GM21515 (cell line): ENCODE data around the gene APOL6.
"Not testable (repeated sequence)": the region's sequence is repeated elsewhere in the genome, so short reads cannot be mapped to it uniquely, and the experiment has no call there.

Experiments used
- ATAC-seq: cut with Tn5 transposase; IDR thresholded peaks from one replicate; pipeline ENCODE4 v1.9.1; 2021; ENCODE audit not compliant: unreplicated experiment

The APOL6 gene

GRCh38 chr22:35634943-35635540 is 13.2 kb upstream of the APOL6 start:
- no peak for ATAC-seq

DNA sequence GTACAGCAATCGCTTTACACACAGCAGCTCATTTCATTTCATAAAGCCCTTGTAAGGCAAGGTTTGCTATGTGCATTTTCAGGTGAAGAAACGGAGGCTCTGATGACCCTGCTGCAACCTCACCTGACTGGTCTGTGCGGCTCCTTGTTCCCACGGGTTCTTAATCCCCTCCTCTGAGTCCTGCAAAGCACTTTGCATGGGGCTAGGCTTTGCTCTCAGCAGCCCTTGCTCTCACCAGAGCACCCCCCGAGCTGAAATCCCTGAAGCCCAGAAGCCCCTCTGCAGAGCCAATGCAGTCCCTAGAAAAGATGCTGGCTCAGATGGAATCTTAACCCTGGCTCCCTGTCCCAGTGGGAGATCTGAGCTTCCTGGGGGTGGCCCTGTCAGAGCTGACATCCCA is 11.0 kb upstream of the APOL6 start:
- no peak for ATAC-seq

DNA sequence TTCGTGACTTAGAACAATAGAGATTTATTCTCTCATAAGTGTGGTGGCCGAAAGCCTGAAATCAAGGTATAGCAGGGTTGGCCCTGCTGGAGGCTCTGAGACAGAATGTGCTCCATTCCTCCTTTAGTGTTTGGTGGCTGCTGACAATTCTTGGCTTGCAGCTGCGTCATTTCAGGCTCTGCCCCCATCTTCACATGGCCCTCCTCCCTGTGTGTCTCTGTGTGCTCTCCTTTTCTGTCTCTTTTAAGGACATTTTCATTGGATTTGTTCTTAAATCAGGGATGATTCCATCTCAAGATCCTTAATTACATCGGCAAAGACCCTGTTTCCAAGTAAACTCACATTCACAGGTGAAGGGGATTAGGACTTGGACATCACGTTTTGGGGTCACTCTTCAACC is 10.2 kb upstream of the APOL6 start:
- no peak for ATAC-seq

- ATAC-seq, result no peak
Measured at GRCh38 chr22:35638410-35638809, 9.8 kb upstream of the APOL6 start.

- ATAC-seq, result no peak
Measured at GRCh38 chr22:35641494-35642120, 6.6 kb upstream of the APOL6 start.

DNA sequence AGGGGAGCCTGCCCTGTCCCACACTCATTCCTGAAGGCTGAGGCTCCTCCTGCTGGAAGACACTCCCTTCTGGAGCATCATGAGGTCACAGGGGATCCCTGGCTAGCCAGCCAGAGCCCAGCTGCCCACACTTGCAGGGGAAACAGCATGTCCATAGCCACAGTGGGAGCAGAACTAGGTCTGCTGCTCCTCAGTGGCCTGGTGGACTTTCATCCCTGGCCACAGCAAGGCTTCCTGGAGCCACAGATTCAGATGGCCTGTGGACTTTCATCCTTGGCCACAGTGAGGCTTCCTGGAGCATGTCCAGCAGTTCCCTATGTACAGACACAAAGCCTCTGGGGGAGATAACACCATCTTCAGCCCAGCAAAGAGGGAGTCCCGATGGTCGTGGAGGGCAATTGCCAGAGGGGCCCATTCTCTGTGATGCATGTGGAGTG is 5.9 kb upstream of the APOL6 start:
- ATAC-seq, result no peak

GRCh38 chr22:35643991-35644390 is 4.3 kb upstream of the APOL6 start:
- no peak for ATAC-seq

GRCh38 chr22:35645646-35646045 is 2.6 kb upstream of the APOL6 start:
- ATAC-seq, result no peak

GRCh38 chr22:35649026-35649553 is 844 bp downstream of the APOL6 start:
- ATAC-seq, result no peak

GRCh38 chr22:35649636-35650250 is 1.5 kb downstream of the APOL6 start:
- ATAC-seq, result no peak

DNA sequence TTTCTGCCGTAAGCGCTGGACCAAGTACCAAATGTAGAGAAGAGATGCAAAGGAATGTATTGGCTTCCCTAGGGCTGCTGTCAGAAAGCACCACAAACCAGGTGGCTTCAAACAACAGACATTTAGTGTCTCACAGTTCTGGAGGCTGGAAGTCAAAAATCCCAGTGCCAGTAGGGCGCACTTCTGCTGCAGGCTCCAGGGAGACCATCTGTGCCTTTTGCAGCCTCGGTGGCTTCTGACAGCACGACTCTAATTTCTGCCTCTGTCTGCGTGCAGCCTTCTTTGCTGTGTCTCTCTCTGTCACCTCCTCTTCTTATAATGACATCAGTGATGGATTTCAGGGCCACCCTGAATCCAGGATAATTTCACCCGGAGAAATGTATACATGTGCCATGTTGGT is 2.8 kb downstream of the APOL6 start:
- ATAC-seq, result no peak

DNA sequence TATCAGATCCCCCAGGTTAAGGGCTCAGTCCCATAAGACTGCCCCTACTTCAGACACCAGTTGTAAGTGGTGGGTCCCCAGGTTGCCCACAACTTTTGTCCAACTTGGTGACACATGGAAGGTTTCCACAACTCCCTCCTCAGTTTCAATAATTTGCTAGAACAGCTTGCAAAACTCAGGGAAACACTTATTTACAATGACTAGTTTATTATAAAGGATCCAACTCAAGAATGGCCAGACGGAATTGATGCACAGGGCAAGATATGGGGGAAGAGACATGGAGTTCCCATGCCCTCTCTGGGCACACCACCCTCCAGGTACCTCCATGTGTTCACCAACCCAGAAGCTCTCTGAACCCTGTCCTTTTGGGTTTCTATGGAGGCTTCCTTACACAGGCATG is 5.6 kb downstream of the APOL6 start:
- ATAC-seq, result no peak

GRCh38 chr22:35656284-35656752 is 8.1 kb downstream of the APOL6 start:
- no peak for ATAC-seq

GRCh38 chr22:35657571-35658312 is 9.5 kb downstream of the APOL6 start:
- ATAC-seq, result no peak

DNA sequence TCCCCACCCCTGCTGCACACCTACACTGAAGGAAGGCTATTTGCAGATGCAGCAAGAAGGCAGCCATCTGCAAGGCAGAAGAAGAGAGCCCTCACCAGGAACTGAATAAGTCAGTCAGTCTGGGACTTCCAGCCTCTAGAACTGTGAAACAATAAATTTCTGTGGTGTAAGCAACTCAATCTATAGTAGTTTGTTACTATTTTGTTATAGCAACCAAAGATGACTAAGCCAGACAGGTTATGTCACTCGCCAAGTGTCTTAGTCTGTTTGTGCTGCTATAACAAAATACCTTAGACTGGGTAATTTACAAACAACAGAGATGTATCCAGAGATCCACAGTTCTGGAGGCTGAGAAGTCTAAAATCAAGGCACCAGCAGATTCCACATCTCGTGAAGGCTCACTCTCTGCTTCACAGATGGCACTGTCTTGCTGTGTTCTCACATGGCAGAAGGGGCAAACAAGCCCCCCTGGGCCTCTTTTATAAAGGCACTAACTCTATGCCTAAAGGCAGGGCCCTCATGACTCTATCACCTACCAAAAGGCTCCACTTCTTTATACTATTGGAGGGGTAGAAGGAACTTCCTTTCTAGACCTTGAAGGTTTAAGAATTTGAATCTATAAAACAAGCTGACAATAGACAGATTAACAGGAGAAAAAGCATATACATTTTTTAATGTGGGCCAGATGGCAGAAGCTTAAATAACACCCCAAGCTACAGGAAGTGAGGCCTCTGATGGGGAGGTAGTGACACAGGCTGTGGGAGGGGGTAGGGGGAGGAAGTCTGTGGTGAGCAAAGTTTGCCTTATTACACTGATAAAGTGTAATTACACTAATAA is 12.3 kb downstream of the APOL6 start:
- no peak for ATAC-seq

DNA sequence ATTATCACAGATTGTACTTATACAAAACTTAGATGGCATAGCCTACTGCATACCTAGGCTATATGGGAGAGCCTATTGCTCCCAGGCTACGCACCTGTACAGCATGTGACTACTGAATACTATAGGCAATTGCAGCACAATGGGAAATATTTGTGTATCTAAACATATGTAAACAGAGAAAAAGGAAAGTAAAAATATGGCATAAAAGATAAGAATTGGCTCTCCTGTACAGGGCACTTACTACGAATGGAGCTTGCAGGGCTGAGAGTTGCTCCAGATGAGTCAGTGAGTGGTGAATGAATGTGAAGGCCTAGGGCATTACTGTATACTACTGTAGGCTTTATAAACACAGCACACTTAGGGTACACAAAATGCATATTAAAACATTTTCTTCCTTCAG is 13.2 kb downstream of the APOL6 start:
- ATAC-seq, result no peak

DNA sequence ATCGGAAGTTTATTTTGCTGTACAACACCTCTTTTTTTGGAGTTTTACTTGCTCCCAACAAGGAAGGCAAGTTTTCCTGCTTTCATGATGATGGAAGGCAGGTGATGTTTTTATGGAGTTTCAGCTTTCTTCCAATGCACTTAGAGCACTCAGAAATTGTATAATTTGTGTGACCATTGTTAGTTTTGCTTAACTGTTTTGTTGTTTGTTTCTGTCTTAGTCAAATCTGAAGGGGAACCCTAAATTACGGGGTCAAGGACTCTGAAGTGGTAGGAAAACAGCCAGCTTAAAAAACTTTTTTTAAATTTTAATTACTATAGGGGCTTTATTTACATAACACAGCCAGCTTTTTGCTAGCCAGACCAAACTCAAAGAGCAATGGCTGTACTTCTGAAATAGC is 14.7 kb downstream of the APOL6 start:
- no peak for ATAC-seq

- ATAC-seq, result no peak
Measured at GRCh38 chr22:35663371-35663770, 15.1 kb downstream of the APOL6 start.

GRCh38 chr22:35664955-35665587 is 16.8 kb downstream of the APOL6 start:
- no peak for ATAC-seq

GRCh38 chr22:35666699-35667098 is 18.5 kb downstream of the APOL6 start:
- ATAC-seq, result not testable (repeated sequence)
